ENCODE results near the gene BTBD16.

The BTBD16 gene

GRCh38 chr10:122346326-122346950 is 75.3 kb downstream of the BTBD16 start:
- H3K4me3 ChIP-seq (ENCODE audit: low read length) = no peak overlapping the region
- H3K79me2 ChIP-seq (ENCODE audit: low read length) = no peaks in the 10 kb centered on the region
- H3K27ac ChIP-seq (ENCODE audit: low read length) = no peak overlapping the region
- no peak overlapping the region for H3K4me2 ChIP-seq (ENCODE audit: low read length)
- H3K4me1 ChIP-seq (ENCODE audit: low read length) = peaks cover 57% of the 10 kb centered on the region
- peaks cover 4% of the 10 kb centered on the region for H3K36me3 ChIP-seq (replicated peaks; ENCODE audit: low read depth, low read length)
- no peak for TF ChIP-seq EZH2phosphoT487 (IDR thresholded peaks at IDR 0.05; ENCODE audit: low read depth)
- TF ChIP-seq, protein P1, sequence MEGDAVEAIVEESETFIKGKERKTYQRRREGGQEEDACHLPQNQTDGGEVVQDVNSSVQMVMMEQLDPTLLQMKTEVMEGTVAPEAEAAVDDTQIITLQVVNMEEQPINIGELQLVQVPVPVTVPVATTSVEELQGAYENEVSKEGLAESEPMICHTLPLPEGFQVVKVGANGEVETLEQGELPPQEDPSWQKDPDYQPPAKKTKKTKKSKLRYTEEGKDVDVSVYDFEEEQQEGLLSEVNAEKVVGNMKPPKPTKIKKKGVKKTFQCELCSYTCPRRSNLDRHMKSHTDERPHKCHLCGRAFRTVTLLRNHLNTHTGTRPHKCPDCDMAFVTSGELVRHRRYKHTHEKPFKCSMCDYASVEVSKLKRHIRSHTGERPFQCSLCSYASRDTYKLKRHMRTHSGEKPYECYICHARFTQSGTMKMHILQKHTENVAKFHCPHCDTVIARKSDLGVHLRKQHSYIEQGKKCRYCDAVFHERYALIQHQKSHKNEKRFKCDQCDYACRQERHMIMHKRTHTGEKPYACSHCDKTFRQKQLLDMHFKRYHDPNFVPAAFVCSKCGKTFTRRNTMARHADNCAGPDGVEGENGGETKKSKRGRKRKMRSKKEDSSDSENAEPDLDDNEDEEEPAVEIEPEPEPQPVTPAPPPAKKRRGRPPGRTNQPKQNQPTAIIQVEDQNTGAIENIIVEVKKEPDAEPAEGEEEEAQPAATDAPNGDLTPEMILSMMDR (IDR thresholded peaks at IDR 0.05; ENCODE audit: low read depth, low read length) = no peak
- H3K27me3 ChIP-seq (ENCODE audit: low read depth, low read length) = peaks cover 28% of the 10 kb centered on the region
- no peaks in the 10 kb centered on the region for H3K9me3 ChIP-seq (ENCODE audit: insufficient read depth, low read length)
- no peaks in the 10 kb centered on the region for H4K20me1 ChIP-seq (ENCODE audit: insufficient read depth, low read length)
- no peak overlapping the region for H3K9ac ChIP-seq (ENCODE audit: low read length)
- no peak overlapping the region for H2AFZ ChIP-seq (ENCODE audit: low read depth, low read length)

DNA sequence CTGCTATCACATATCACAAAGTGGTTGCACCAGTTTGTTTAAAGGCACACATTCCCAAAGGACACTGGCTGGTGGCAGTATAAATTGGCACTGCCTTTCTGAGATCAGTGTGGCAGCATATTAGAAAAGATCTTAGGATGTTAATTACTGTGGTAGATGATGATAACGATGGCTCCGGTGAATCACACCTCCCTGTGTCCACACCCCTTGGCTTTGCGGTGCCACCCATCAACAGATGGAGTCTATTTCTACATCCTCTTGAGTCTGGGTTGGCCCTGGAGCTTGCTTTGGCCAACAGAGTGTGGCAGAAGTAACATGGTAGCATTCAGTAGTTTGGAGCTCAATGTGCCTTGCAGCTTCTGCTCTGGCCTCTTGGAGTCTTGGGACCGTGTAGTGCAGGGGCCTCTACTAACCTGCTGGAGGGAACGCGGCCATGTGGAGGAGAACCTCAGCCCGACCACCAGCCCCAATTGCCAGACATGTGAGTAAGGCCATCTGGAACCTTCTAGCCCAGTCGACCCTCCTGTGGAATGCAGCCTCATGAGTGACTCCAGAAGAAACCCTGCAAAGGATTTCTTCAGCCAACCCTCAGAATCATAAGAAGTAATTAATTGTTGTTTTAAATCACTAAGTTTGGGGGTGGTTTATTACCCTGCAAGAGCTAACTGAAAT is 76.2 kb downstream of the BTBD16 start:
- Histone ChIP-seq H2AFZ (ENCODE audit: low read depth, low read length) (no peak overlapping the region), H3K27me3 (ENCODE audit: low read depth, low read length) (peaks cover 36% of the 10 kb centered on the region), H3K9me3 (ENCODE audit: insufficient read depth, low read length) (no peaks in the 10 kb centered on the region), H3K4me1 (ENCODE audit: low read length) (peaks cover 54% of the 10 kb centered on the region), H3K4me3 (ENCODE audit: low read length) (no peak overlapping the region), H4K20me1 (ENCODE audit: insufficient read depth, low read length) (no peaks in the 10 kb centered on the region), H3K27ac (ENCODE audit: low read length) (no peak overlapping the region), H3K9ac (ENCODE audit: low read length) (no peak overlapping the region), H3K36me3 (replicated peaks; ENCODE audit: low read depth, low read length) (peaks cover 4% of the 10 kb centered on the region), H3K4me2 (ENCODE audit: low read length) (no peak overlapping the region), H3K79me2 (ENCODE audit: low read length) (no peaks in the 10 kb centered on the region)
- TF ChIP-seq, protein P1 (IDR thresholded peaks at IDR 0.05; ENCODE audit: low read depth, low read length) = no peak
- no peak for TF ChIP-seq EZH2phosphoT487 (IDR thresholded peaks at IDR 0.05; ENCODE audit: low read depth)

- Histone ChIP-seq H3K9me3 (ENCODE audit: insufficient read depth, low read length) (no peaks in the 10 kb centered on the region), H3K27me3 (ENCODE audit: low read depth, low read length) (peaks cover 46% of the 10 kb centered on the region), H3K36me3 (replicated peaks; ENCODE audit: low read depth, low read length) (peaks cover 4% of the 10 kb centered on the region), H3K27ac (ENCODE audit: low read length) (peak overlapping the region; percentile 37; the same call in 1 of the 2 replicates), H3K4me3 (ENCODE audit: low read length) (peak overlapping the region; percentile 43), H2AFZ (ENCODE audit: low read depth, low read length) (no peak overlapping the region), H4K20me1 (ENCODE audit: insufficient read depth, low read length) (no peaks in the 10 kb centered on the region), H3K9ac (ENCODE audit: low read length) (no peak overlapping the region), H3K4me2 (ENCODE audit: low read length) (peak overlapping the region; percentile 67), H3K4me1 (ENCODE audit: low read length) (peaks cover 44% of the 10 kb centered on the region), H3K79me2 (ENCODE audit: low read length) (no peaks in the 10 kb centered on the region)
- TF ChIP-seq EZH2phosphoT487 (IDR thresholded peaks at IDR 0.05; ENCODE audit: low read depth) = no peak
- TF ChIP-seq, protein P1 (IDR thresholded peaks at IDR 0.05; ENCODE audit: low read depth, low read length) = no peak
Observed at GRCh38 chr10:122348512-122348911, 77.4 kb downstream of the BTBD16 start.

DNA sequence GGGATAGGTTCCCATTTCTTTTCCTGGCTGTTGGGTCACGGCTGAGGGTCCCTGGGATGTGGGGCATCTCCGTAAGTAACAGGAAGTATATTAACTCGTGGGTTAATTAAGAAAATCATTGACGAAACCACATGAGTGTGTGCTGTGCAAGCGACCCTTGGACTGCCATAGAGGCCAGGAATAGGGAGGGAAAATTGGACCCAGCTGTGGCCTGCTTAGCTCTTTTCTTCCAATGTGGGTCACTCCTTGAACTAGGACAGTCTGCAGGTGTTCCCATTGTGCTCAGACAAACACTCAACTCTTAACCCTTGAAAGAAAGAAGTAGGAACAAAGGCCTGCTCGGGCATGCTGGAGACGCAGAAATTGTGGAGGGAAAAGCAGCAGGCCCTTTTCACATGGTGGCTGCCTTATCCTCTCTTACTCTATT is 77.9 kb downstream of the BTBD16 start:
- H2AFZ ChIP-seq (ENCODE audit: low read depth, low read length) = no peak overlapping the region

More for the DNA sequence above, 77.9 kb downstream of the BTBD16 start:
- Histone ChIP-seq H3K27ac (ENCODE audit: low read length) (no peak overlapping the region), H3K36me3 (replicated peaks; ENCODE audit: low read depth, low read length) (peaks cover 4% of the 10 kb centered on the region), H3K4me3 (ENCODE audit: low read length) (peak overlapping the region; percentile 43; the same call in 1 of the 2 replicates), H3K4me2 (ENCODE audit: low read length) (peak overlapping the region; percentile 67), H4K20me1 (ENCODE audit: insufficient read depth, low read length) (no peaks in the 10 kb centered on the region), H3K9ac (ENCODE audit: low read length) (no peak overlapping the region), H3K4me1 (ENCODE audit: low read length) (peaks cover 39% of the 10 kb centered on the region), H3K79me2 (ENCODE audit: low read length) (no peaks in the 10 kb centered on the region), H3K9me3 (ENCODE audit: insufficient read depth, low read length) (no peaks in the 10 kb centered on the region), H3K27me3 (ENCODE audit: low read depth, low read length) (peaks cover 46% of the 10 kb centered on the region)
- TF ChIP-seq EZH2phosphoT487 (IDR thresholded peaks at IDR 0.05; ENCODE audit: low read depth) = no peak
- TF ChIP-seq, protein P1 (IDR thresholded peaks at IDR 0.05; ENCODE audit: low read depth, low read length) = no peak

Data from OCI-LY3 (cell line).